ENCODE results near the gene OSBPL6.
"Not testable (repeated sequence)": the region's sequence is repeated elsewhere in the genome, so short reads cannot be mapped to it uniquely, and the experiment has no call there.

The OSBPL6 gene

GRCh38 chr2:178392215-178392614, 197.9 kb downstream of the OSBPL6 start:
- in situ Hi-C loops (cut with MboI; ENCODE audit: low sequenced_read_pairs) = no loop called here

- in situ Hi-C loops (cut with MboI; ENCODE audit: low sequenced_read_pairs) = no loop called here
Measured at GRCh38 chr2:178394859-178395258, 200.5 kb downstream of the OSBPL6 start.

GRCh38 chr2:178395295-178395694, 201.0 kb downstream of the OSBPL6 start:
- in situ Hi-C loops (cut with MboI; ENCODE audit: low sequenced_read_pairs) = no loop called here

GRCh38 chr2:178395941-178396570, 201.7 kb downstream of the OSBPL6 start:
- in situ Hi-C loops (cut with MboI; ENCODE audit: low sequenced_read_pairs) = no loop called here

GRCh38 chr2:178397002-178397605, 202.8 kb downstream of the OSBPL6 start:
- in situ Hi-C loops (cut with MboI; ENCODE audit: low sequenced_read_pairs) = no loop called here

GRCh38 chr2:178401994-178402437, 207.7 kb downstream of the OSBPL6 start:
- in situ Hi-C loops (cut with MboI; ENCODE audit: low sequenced_read_pairs) = no loop called here

- in situ Hi-C loops (cut with MboI; ENCODE audit: low sequenced_read_pairs) = no loop called here
Measured at GRCh38 chr2:178403671-178404306, 209.5 kb downstream of the OSBPL6 start.

- in situ Hi-C loops (cut with MboI; ENCODE audit: low sequenced_read_pairs) = no loop called here
Measured at GRCh38 chr2:178404368-178404767, 210.1 kb downstream of the OSBPL6 start.

GRCh38 chr2:178409261-178409660, 214.9 kb downstream of the OSBPL6 start:
- in situ Hi-C loops (cut with MboI; ENCODE audit: low sequenced_read_pairs) = no loop called here

- in situ Hi-C loops (cut with MboI; ENCODE audit: low sequenced_read_pairs) = no loop called here
Measured at GRCh38 chr2:178412047-178412446, 217.7 kb downstream of the OSBPL6 start.

- in situ Hi-C loops (cut with MboI; ENCODE audit: low sequenced_read_pairs) = not testable (repeated sequence)
Measured at GRCh38 chr2:178412453-178412852, 218.1 kb downstream of the OSBPL6 start.

- in situ Hi-C loops (cut with MboI; ENCODE audit: low sequenced_read_pairs) = no loop called here
Measured at GRCh38 chr2:178413472-178414265, 219.4 kb downstream of the OSBPL6 start.

GRCh38 chr2:178414266-178415247, 220.2 kb downstream of the OSBPL6 start:
- in situ Hi-C loops (cut with MboI; ENCODE audit: low sequenced_read_pairs) = no loop called here

- in situ Hi-C loops (cut with MboI; ENCODE audit: low sequenced_read_pairs) = no loop called here
Measured at GRCh38 chr2:178415979-178416378, 221.7 kb downstream of the OSBPL6 start.

GRCh38 chr2:178417916-178418315, 223.6 kb downstream of the OSBPL6 start:
- in situ Hi-C loops (cut with MboI; ENCODE audit: low sequenced_read_pairs) = no loop called here

- in situ Hi-C loops (cut with MboI; ENCODE audit: low sequenced_read_pairs) = no loop called here
Measured at GRCh38 chr2:178418426-178418825, 224.1 kb downstream of the OSBPL6 start.

GRCh38 chr2:178419123-178419522, 224.8 kb downstream of the OSBPL6 start:
- in situ Hi-C loops (cut with MboI; ENCODE audit: low sequenced_read_pairs) = no loop called here

GRCh38 chr2:178420463-178420999, 226.2 kb downstream of the OSBPL6 start:
- in situ Hi-C loops (cut with MboI; ENCODE audit: low sequenced_read_pairs) = no loop called here

- in situ Hi-C loops (cut with MboI; ENCODE audit: low sequenced_read_pairs) = no loop called here
Measured at GRCh38 chr2:178422097-178422496, 227.8 kb downstream of the OSBPL6 start.

GRCh38 chr2:178423746-178424145, 229.4 kb downstream of the OSBPL6 start:
- in situ Hi-C loops (cut with MboI; ENCODE audit: low sequenced_read_pairs) = not testable (repeated sequence)

All from HL-60/S4 (cell line).